ENCODE measurements around the gene CRY2. TPM values are rescaled to one million over a fixed set of nuclear protein-coding genes. Genes with fewer than 3 reads are reported as not detected.
"Not testable (repeated sequence)": the region's sequence is repeated elsewhere in the genome, so short reads cannot be mapped to it uniquely, and the experiment has no call there.

CRY2 gene
- total and polyA plus RNA-seq, 2 of the 8 experiments (the other 6 are each of a cell fraction or from before 2014, with no cell fraction given) = 8.0 to 9.4 TPM

- H3K9me3 ChIP-seq (ENCODE audit: insufficient read depth in 2 of 2, low read depth in 1 of 2, low read length in 1 of 2); H3K27ac ChIP-seq (ENCODE audit: low read depth, low read length); H3K14ac ChIP-seq (ENCODE audit: insufficient read length); H3K23ac ChIP-seq (ENCODE audit: insufficient read length); H3K4me1 ChIP-seq (replicated peaks in 1 of 4; ENCODE audit: control insufficient read depth in 3 of 4, insufficient read depth in 4 of 4, low read length in 3 of 4); H3K9ac ChIP-seq (replicated peaks in 1 of 4; ENCODE audit: extremely low read depth in 1 of 4, low read depth in 3 of 4, low read length in 3 of 4); H4K91ac ChIP-seq (replicated peaks; ENCODE audit: insufficient read length, low read length); H3K79me2 ChIP-seq (ENCODE audit: control insufficient read depth in 1 of 2, insufficient read depth in 2 of 2, low read length in 2 of 2); H4K20me1 ChIP-seq (replicated peaks in 1 of 2; ENCODE audit: control insufficient read depth in 1 of 2, insufficient read depth in 2 of 2, low read length in 2 of 2); H3K4me3 ChIP-seq (ENCODE audit: extremely low read depth in 1 of 4, insufficient read depth in 2 of 4, low read depth in 3 of 4, low read length in 4 of 4); H2BK20ac ChIP-seq (ENCODE audit: low read length); H3K36me3 ChIP-seq (ENCODE audit: control insufficient read depth in 2 of 4, insufficient read depth in 4 of 4, low read length in 3 of 4); H2AFZ ChIP-seq (ENCODE audit: low read length); DNase-seq (ENCODE audit: low read depth in 1 of 2, low spot score in 2 of 2); H2BK5ac ChIP-seq (ENCODE audit: low read depth, low read length); H4K8ac ChIP-seq (ENCODE audit: extremely low read depth, insufficient read depth, low read length); H2BK12ac ChIP-seq (ENCODE audit: low read depth, low read length); H3K18ac ChIP-seq (ENCODE audit: extremely low read depth, low read length); H3K27me3 ChIP-seq (replicated peaks in 1 of 4; ENCODE audit: control insufficient read depth in 3 of 4, extremely low read depth in 1 of 4, insufficient read depth in 3 of 4, low read length in 3 of 4); H2AK5ac ChIP-seq (ENCODE audit: low read depth, low read length); POLR2A ChIA-PET (ENCODE audit: partially characterized antibody); H2BK15ac ChIP-seq (ENCODE audit: low read length); H3K23me2 ChIP-seq (ENCODE audit: low read depth, low read length); H3K4ac ChIP-seq (replicated peaks; ENCODE audit: insufficient read length, low read depth, low read length); H3K4me2 ChIP-seq (ENCODE audit: insufficient read depth in 1 of 2, low read depth in 2 of 2, low read length in 2 of 2); H4K5ac ChIP-seq (ENCODE audit: insufficient read length, low read depth, low read length); H2BK120ac ChIP-seq (replicated peaks; ENCODE audit: low read depth, low read length); H3K56ac ChIP-seq (replicated peaks; ENCODE audit: insufficient read length, low read depth, low read length); H3K79me1 ChIP-seq (ENCODE audit: low read depth, low read length): not testable (repeated sequence)
- CTCF ChIA-PET (ENCODE audit: partially characterized antibody) = interaction anchor here (0.7 to 2.3 kb wide), 2 partner anchors 16 to 832 kb away, joined by 3 to 10 read pairs; no protein-coding TSS in a partner anchor
- 64% methylated on average over 7 of the region's 7 CpGs; no CpG with 5 or more reads in 1 of the 2 experiments for whole genome bisulfite sequencing, 2 experiments (ENCODE audit: extremely low coverage in 1 of 2, insufficient coverage in 1 of 2, insufficient read length in 1 of 2, insufficient replicate concordance in 2 of 2, low coverage in 1 of 2, low lambda C conversion rate in 2 of 2, missing lambda C conversion rate in 1 of 2)
- peak; percentile 100 for FAIRE-seq
Observed at GRCh38 chr11:45826492-45826891, 20.8 kb upstream of the CRY2 start.

All from H1 (cell line).